Liver (tissue), 9 donors: Measurements from ENCODE around the gene FAT1. TPM values are rescaled to one million over a fixed set of nuclear protein-coding genes. Genes with fewer than 3 reads are reported as not detected.

Experiments
- DNase-seq: peaks from one replicate; pipeline ENCODE4 v3.0.0-alpha.2; 2017; ENCODE audit warnings: low spot score
- H3K27ac ChIP-seq, 2 donors: one replicate each; pipeline ENCODE4 v1.7.0; 2013; ENCODE audit warnings: inconsistent platforms in 2 of 2, low read length in 2 of 2, control low read depth in 1 of 2, low read depth in 1 of 2, mild to moderate bottlenecking in 1 of 2
- H3K27me3 ChIP-seq, 4 donors: one replicate each; pipeline versions ENCODE4 v1.6.1 to v1.7.0; 2013; ENCODE audit warnings: low read length in 3 of 4, inconsistent platforms in 1 of 4, mild to moderate bottlenecking in 1 of 4, moderate library complexity in 1 of 4; ENCODE audit not compliant: control insufficient read depth in 4 of 4, insufficient read depth in 4 of 4
- H3K36me3 ChIP-seq, 4 donors: one replicate each; pipeline versions ENCODE4 v1.6.1 to v1.7.0; 2013; ENCODE audit warnings: low read length in 3 of 4, mild to moderate bottlenecking in 3 of 4, low read depth in 1 of 4, moderate library complexity in 1 of 4; ENCODE audit not compliant: control insufficient read depth in 4 of 4, insufficient read depth in 3 of 4
- H3K4me1 ChIP-seq, 4 donors: one replicate each; pipeline versions ENCODE4 v1.6.1 to v1.7.0; 2013; ENCODE audit warnings: low read length in 3 of 4, mild to moderate bottlenecking in 3 of 4, moderate library complexity in 1 of 4; ENCODE audit not compliant: control insufficient read depth in 4 of 4, insufficient read depth in 4 of 4
- H3K4me3 ChIP-seq, 3 donors: one replicate each; pipeline versions ENCODE4 v1.6.1 to v1.7.0; 2013; ENCODE audit warnings: low read length in 3 of 3, control low read depth in 1 of 3, low read depth in 1 of 3, mild to moderate bottlenecking in 1 of 3
- H3K9ac ChIP-seq, 2 donors: one replicate each; pipeline ENCODE4 v1.7.0; 2013; ENCODE audit warnings: low read length in 2 of 2, mild to moderate bottlenecking in 2 of 2, moderate library complexity in 2 of 2, control low read depth in 1 of 2, low read depth in 1 of 2
- H3K9me3 ChIP-seq, 4 donors: one replicate each; pipeline versions ENCODE4 v1.6.1 to v1.7.0; 2013; ENCODE audit warnings: low read length in 3 of 4; ENCODE audit not compliant: control insufficient read depth in 4 of 4
- ATF3 ChIP-seq: IDR thresholded peaks from 2 replicates; pipeline ENCODE4 v1.6.1; 2016; ENCODE audit warnings: antibody characterized with exemption
- CTCF ChIP-seq: fragments of 150-350 bp; IDR thresholded peaks from 2 replicates; pipeline ENCODE4 v1.5.1; 2017; ENCODE audit warnings: improper control_type of control experiment, low read depth, low read length; ENCODE audit not compliant: missing input control
- EGR1 ChIP-seq, 2 donors: IDR thresholded peaks; 2 replicates each; pipeline ENCODE4 v1.6.1; 2016 to 2018; ENCODE audit warnings: antibody characterized with exemption in 2 of 2, low read depth in 2 of 2
- FOXA1 ChIP-seq: IDR thresholded peaks from 2 replicates; pipeline ENCODE4 v1.6.1; 2016; ENCODE audit warnings: antibody characterized with exemption
- FOXA2 ChIP-seq: IDR thresholded peaks from 2 replicates; pipeline ENCODE4 v1.6.1; 2016; ENCODE audit warnings: antibody characterized with exemption
- GABPA ChIP-seq, 2 donors: IDR thresholded peaks in 1 of 2; conservative IDR thresholded peaks in 1 of 2; 2 replicates each; pipeline ENCODE4 v1.6.1; 2016; ENCODE audit warnings: antibody characterized with exemption in 2 of 2, mild to moderate bottlenecking in 1 of 2, moderate library complexity in 1 of 2
- HNF4A ChIP-seq, 2 donors: conservative IDR thresholded peaks; 2 replicates each; pipeline ENCODE4 v1.6.1; 2016; ENCODE audit warnings: antibody characterized with exemption in 2 of 2, mild to moderate bottlenecking in 2 of 2
- HNF4G ChIP-seq: IDR thresholded peaks from 2 replicates; pipeline ENCODE4 v1.6.1; 2016; ENCODE audit warnings: antibody characterized with exemption
- JUND ChIP-seq, 2 donors: IDR thresholded peaks; 2 replicates each; pipeline ENCODE4 v1.6.1; 2016; ENCODE audit warnings: antibody characterized with exemption in 2 of 2
- MAX ChIP-seq: IDR thresholded peaks from 2 replicates; pipeline ENCODE4 v1.6.1; 2016; ENCODE audit warnings: antibody characterized with exemption
- NR2F2 ChIP-seq: IDR thresholded peaks from 2 replicates; pipeline ENCODE4 v1.6.1; 2016; ENCODE audit warnings: antibody characterized with exemption
- RAD21 ChIP-seq, 2 donors: IDR thresholded peaks; 2 replicates each; pipeline ENCODE4 v1.6.1; 2016; ENCODE audit warnings: antibody characterized with exemption in 2 of 2, mild to moderate bottlenecking in 2 of 2
- REST ChIP-seq: IDR thresholded peaks from 2 replicates; pipeline ENCODE4 v1.6.1; 2016; ENCODE audit warnings: antibody characterized with exemption, mild to moderate bottlenecking
- RXRA ChIP-seq, 2 donors: IDR thresholded peaks; 2 replicates each; pipeline ENCODE4 v1.6.1; 2017 to 2018; ENCODE audit warnings: antibody characterized with exemption in 2 of 2, mild to moderate bottlenecking in 1 of 2
- TAF1 ChIP-seq: conservative IDR thresholded peaks from 2 replicates; pipeline ENCODE4 v1.6.1; 2016; ENCODE audit warnings: antibody characterized with exemption, mild to moderate bottlenecking
- YY1 ChIP-seq: IDR thresholded peaks from 2 replicates; pipeline ENCODE4 v1.6.1; 2016; ENCODE audit warnings: antibody characterized with exemption, mild to moderate bottlenecking
- ZBTB33 ChIP-seq: IDR thresholded peaks from 2 replicates; pipeline ENCODE4 v1.6.1; 2016; ENCODE audit warnings: antibody characterized with exemption
- WGBS: extraction: QIAGEN DNeasy Blood & Tissue Kit; methylation state at CpG from one replicate; pipeline ENCODE4 v1.1.7; 2013; 5-methylcytosine and 5-hydroxymethylcytosine counted together
- polyA plus RNA-seq, 2 donors: library from polyadenylated mRNA; stranded (reverse) in 1 of 2; unstranded in 1 of 2; fragments of 200-250 nt in 1 of 2; fragments of >200 nt in 1 of 2; fragmentation: Nextera tagmentation in 1 of 2; extraction: Ambion mirVana in 1 of 2; gene quantifications; one replicate each; pipeline versions ENCODE4 v1.2.1 to v1.2.3, GENCODE V29; 2013 to 2015
- total RNA-seq, 2 donors: library from RNA; depleted of rRNA; stranded (reverse); fragments of >200 nt; gene quantifications; one replicate each; pipeline ENCODE4 v1.2.3, GENCODE V29; 2014
- donor health status: healthy.
- donor health status: healthy.
- donor health status: healthy.
- donor health status: healthy.
- donor health status: healthy.

Gene FAT1
- total and polyA plus RNA-seq, 4 donors: 10.0 to 48.0 (median 30.0) TPM

GRCh38 chr4:186596850-186597390 lies 126.7 kb downstream of the FAT1 start:
- Histone ChIP-seq H3K36me3 (peaks cover 0 to 23% (median 11%) of the 10 kb centered on the region in 4 donors), H3K9ac (no peak overlapping the region), H3K9me3 (no peaks in the 10 kb centered on the region), H3K27me3 (no peaks in the 10 kb centered on the region), H3K27ac (no peak overlapping the region), H3K4me1 (no peaks in the 10 kb centered on the region), H3K4me3 (no peak overlapping the region)
- DNase-seq: no peak
- no peak for TF ChIP-seq GABPA (IDR thresholded peaks at IDR 0.05 in 1 of 2, conservative IDR thresholded peaks at IDR 0.05 in 1 of 2)
- no peak for TF ChIP-seq CTCF
- TF ChIP-seq FOXA1: no peak
- TF ChIP-seq JUND (IDR thresholded peaks at IDR 0.05): no peak
- no peak for TF ChIP-seq EGR1 (IDR thresholded peaks at IDR 0.05; ENCODE audit: low read depth in 2 of 2)
- TF ChIP-seq REST: no peak
- no peak for TF ChIP-seq ATF3
- TF ChIP-seq HNF4G: no peak
- no peak for TF ChIP-seq NR2F2
- no peak for TF ChIP-seq FOXA2
- TF ChIP-seq TAF1: no peak
- no peak for TF ChIP-seq RXRA (IDR thresholded peaks at IDR 0.05)
- no peak for TF ChIP-seq YY1
- TF ChIP-seq MAX: no peak
- no peak for TF ChIP-seq ZBTB33
- 97% methylated on average over 23 of the region's 23 CpGs for WGBS

- peaks cover 0 to 22% (median 12%) of the 10 kb centered on the region in 4 donors for H3K36me3 ChIP-seq
- H3K27me3 ChIP-seq: no peaks in the 10 kb centered on the region
- no peaks in the 10 kb centered on the region for H3K9me3 ChIP-seq
- no peak for DNase-seq
- 96% methylated on average over 12 of the region's 12 CpGs for WGBS
- H3K4me1 ChIP-seq: no peaks in the 10 kb centered on the region
- no peak for TF ChIP-seq ZBTB33
- TF ChIP-seq FOXA2: no peak
- no peak for TF ChIP-seq NR2F2
- TF ChIP-seq HNF4G: no peak
- TF ChIP-seq HNF4A (conservative IDR thresholded peaks at IDR 0.05): no peak
- no peak for TF ChIP-seq RXRA (IDR thresholded peaks at IDR 0.05)
- no peak for TF ChIP-seq REST
- TF ChIP-seq RAD21 (IDR thresholded peaks at IDR 0.05): no peak
- TF ChIP-seq GABPA (IDR thresholded peaks at IDR 0.05 in 1 of 2, conservative IDR thresholded peaks at IDR 0.05 in 1 of 2): no peak
- TF ChIP-seq ATF3: no peak
- H3K27ac ChIP-seq: no peak overlapping the region
- no peak overlapping the region for H3K4me3 ChIP-seq
- no peak overlapping the region for H3K9ac ChIP-seq
Measured at GRCh38 chr4:186596346-186596745, 127.3 kb downstream of the FAT1 start.
